Smooth muscle cell (in vitro differentiated cells): ENCODE results near the gene CARD11. TPM values are rescaled to one million over a fixed set of nuclear protein-coding genes. Genes with fewer than 3 reads are reported as not detected.

Experiments
- DNase-seq: peaks from one replicate; lab custom pipeline; 2025; ENCODE audit not compliant: unreplicated experiment; lab: John Stamatoyannopoulos, UW
- H2AFZ ChIP-seq: fragments of 200-600 bp; sonication (generic); 2 replicates; pipeline ENCODE4 v1.6.0; 2016; ENCODE audit warnings: antibody characterized with exemption, low read depth, mild to moderate bottlenecking
- H3F3A ChIP-seq: fragments of 200-600 bp; sonication (generic); 2 replicates; pipeline ENCODE4 v1.6.0; 2017; ENCODE audit warnings: antibody characterized with exemption, low read depth
- H3K27ac ChIP-seq: fragments of 200-600 bp; sonication (generic); 2 replicates; pipeline ENCODE4 v1.5.1; 2016; ENCODE audit warnings: low read depth, mild to moderate bottlenecking
- H3K27me3 ChIP-seq: fragments of 200-600 bp; sonication (generic); 2 replicates; pipeline ENCODE4 v1.6.1; 2016; ENCODE audit warnings: low read depth, mild to moderate bottlenecking
- H3K36me3 ChIP-seq: fragments of 200-600 bp; sonication (generic); 2 replicates; pipeline ENCODE4 v1.5.1; 2016; ENCODE audit warnings: low read depth
- H3K4me1 ChIP-seq: fragments of 200-600 bp; sonication (generic); 2 replicates; pipeline ENCODE4 v1.5.1; 2016; ENCODE audit warnings: low read depth
- H3K4me2 ChIP-seq: fragments of 200-600 bp; sonication (generic); 2 replicates; pipeline ENCODE4 v1.6.0; 2016; ENCODE audit warnings: mild to moderate bottlenecking
- H3K4me3 ChIP-seq: fragments of 200-600 bp; sonication (generic); 2 replicates; pipeline ENCODE4 v1.5.1; 2016; ENCODE audit warnings: mild to moderate bottlenecking
- H3K79me2 ChIP-seq: fragments of 200-600 bp; sonication (generic); 2 replicates; pipeline ENCODE4 v1.6.0; 2016; ENCODE audit warnings: low read depth, mild to moderate bottlenecking
- H3K9ac ChIP-seq: fragments of 200-600 bp; sonication (generic); 2 replicates; pipeline ENCODE4 v1.6.0; 2016; ENCODE audit warnings: low read depth
- H3K9me3 ChIP-seq: fragments of 200-600 bp; sonication (generic); replicated peaks from 2 replicates; pipeline ENCODE4 v1.5.1; 2016; ENCODE audit warnings: low read depth
- H4K20me1 ChIP-seq: fragments of 200-600 bp; sonication (generic); 2 replicates; pipeline ENCODE4 v1.6.0; 2016; ENCODE audit warnings: low read depth
- CTCF ChIP-seq: fragments of 200-600 bp; sonication (generic); IDR thresholded peaks from 2 replicates; pipeline ENCODE4 v1.5.1; 2017; ENCODE audit warnings: borderline replicate concordance, mild to moderate bottlenecking, antibody characterized with exemption; ENCODE audit not compliant: insufficient read depth, poor library complexity, severe bottlenecking
- WGBS: methylation state at CpG from one replicate; pipeline ENCODE4 v1.1.7; 2016; ENCODE audit warnings: low lambda C conversion rate; 5-methylcytosine and 5-hydroxymethylcytosine counted together
- polyA plus RNA-seq: library from polyadenylated mRNA; unstranded; fragments of >200 nt; fragmentation: Nextera tagmentation; extraction: Ambion mirVana; gene quantifications from 2 replicates; pipeline ENCODE4 v1.2.1, GENCODE V29; 2016
- total RNA-seq: library from RNA; depleted of rRNA; stranded (reverse); fragments of >200 nt; gene quantifications from 2 replicates; pipeline ENCODE4 v1.2.3, GENCODE V29; 2014

CARD11 gene
- total and polyA plus RNA-seq, 2 experiments from 2014 or later = 1.3 to 2.4 TPM

DNA sequence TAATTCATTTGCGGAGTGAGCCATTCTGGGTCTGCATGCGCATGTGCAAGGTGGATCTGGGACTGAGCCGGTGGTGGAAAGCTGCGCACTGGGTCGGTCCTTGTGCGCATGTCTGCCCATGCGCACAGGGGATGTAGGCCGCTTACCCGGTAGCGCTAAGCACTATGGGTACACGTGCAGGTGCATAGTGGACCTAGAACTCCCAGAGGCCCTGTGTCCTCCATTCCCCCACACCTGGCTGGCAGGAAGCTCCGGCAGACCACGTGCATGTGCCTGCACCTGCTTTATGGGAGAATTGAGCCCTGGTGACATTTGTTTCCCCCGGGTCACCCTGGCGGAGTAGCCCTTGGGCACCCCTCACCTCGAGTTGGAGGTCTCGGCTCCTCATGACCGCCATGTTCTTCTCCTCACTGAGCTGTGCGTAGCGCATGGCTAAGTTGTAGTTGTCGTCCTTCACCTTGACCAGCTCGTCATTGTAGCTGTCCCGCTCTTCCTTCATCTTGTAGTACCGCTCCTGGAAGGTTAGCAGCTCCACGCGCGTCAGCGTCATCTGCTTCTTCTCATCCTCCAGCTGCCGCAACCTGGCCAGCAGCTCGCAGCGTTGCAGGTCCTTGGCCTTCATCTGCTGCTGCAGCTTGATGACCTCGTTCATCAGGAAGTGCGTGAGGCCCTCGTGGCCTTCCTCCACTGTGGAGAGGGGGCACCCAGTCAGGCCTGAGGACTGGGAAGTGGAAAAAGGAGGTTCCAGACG lies 99.6 kb downstream of the CARD11 start:
- Histone ChIP-seq H3K27me3 (no peaks in the 10 kb centered on the region), H3K9ac (no peak overlapping the region), H3K79me2 (no peaks in the 10 kb centered on the region), H3K36me3 (no peaks in the 10 kb centered on the region), H3K27ac (no peak overlapping the region), H3K4me2 (no peak overlapping the region), H3K9me3 (no peaks in the 10 kb centered on the region), H2AFZ (no peak overlapping the region), H3K4me1 (peaks cover 3% of the 10 kb centered on the region), H3F3A (no peaks in the 10 kb centered on the region), H3K4me3 (no peak overlapping the region), H4K20me1 (no peaks in the 10 kb centered on the region)
- TF ChIP-seq CTCF = no peak
- no peak for DNase-seq
- 95% methylated on average over 35 of the region's 35 CpGs for WGBS

DNA sequence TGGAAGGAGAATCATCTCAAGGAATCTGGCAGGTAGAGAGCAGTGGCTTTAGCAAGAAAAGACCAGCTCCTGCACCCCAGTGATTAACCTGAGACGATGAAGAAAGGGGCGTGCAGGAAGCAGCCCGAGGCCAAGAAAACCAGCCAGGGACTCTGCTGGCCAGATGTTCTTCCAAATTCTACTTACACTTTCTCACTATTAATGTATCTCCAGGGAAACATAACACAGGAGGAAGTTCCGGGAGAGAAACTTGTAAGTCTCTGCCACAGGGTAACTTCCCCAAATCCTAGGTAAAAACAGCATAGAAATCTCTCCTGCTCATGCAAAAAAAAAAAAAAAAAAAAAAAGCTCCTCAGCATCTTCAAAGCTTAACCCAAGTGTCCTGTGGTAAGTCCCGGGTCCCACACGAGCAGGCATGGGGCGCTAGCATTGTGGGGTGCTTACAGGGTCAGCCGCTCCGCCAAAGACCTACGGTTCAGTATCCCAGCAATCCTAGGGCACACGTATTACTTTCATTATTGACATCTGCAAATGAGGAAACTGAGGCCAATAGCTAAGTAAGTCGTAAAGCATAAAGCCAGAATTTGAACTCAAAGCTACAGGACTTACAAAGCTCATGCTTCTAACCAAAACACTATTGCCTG lies 102.3 kb downstream of the CARD11 start:
- Histone ChIP-seq H4K20me1 (no peaks in the 10 kb centered on the region), H3K4me1 (peaks cover 9% of the 10 kb centered on the region), H3K9me3 (no peaks in the 10 kb centered on the region), H3F3A (no peaks in the 10 kb centered on the region), H3K9ac (no peak overlapping the region), H2AFZ (no peak overlapping the region), H3K79me2 (no peaks in the 10 kb centered on the region), H3K36me3 (no peaks in the 10 kb centered on the region), H3K27ac (no peak overlapping the region), H3K4me2 (no peak overlapping the region), H3K27me3 (no peaks in the 10 kb centered on the region), H3K4me3 (no peak overlapping the region)
- no peak for DNase-seq
- WGBS = 95% methylated on average over 12 of the region's 12 CpGs
- no peak for TF ChIP-seq CTCF

- Histone ChIP-seq H3F3A (no peaks in the 10 kb centered on the region), H3K9ac (no peak overlapping the region), H3K4me1 (peaks cover 9% of the 10 kb centered on the region), H3K27ac (no peak overlapping the region), H3K27me3 (no peaks in the 10 kb centered on the region), H3K79me2 (no peaks in the 10 kb centered on the region), H3K36me3 (no peaks in the 10 kb centered on the region), H3K4me2 (no peak overlapping the region), H3K4me3 (no peak overlapping the region), H2AFZ (no peak overlapping the region), H3K9me3 (no peaks in the 10 kb centered on the region), H4K20me1 (no peaks in the 10 kb centered on the region)
- DNase-seq = no peak
- no peak for TF ChIP-seq CTCF
These were observed 103.2 kb downstream of the CARD11 start for GRCh38 chr7:2940466-2940865.
